ENCODE measurements around the gene EXPH5. TPM values are rescaled to one million over a fixed set of nuclear protein-coding genes. Genes with fewer than 3 reads are reported as not detected.

EXPH5 gene
- total and polyA plus RNA-seq, 9 of the 15 experiments (the other 6 are each of a cell fraction or from before 2014, with no cell fraction given) = 1.3 to 8.5 (median 4.8) TPM

GRCh38 chr11:108491936-108492335, 101.6 kb downstream of the EXPH5 start:
- Histone ChIP-seq H2AFZ (ENCODE audit: low read depth, low read length) (no peak overlapping the region), H3K4me1 (replicated peaks in 1 of 2; ENCODE audit: control insufficient read depth in 2 of 2, insufficient read depth in 2 of 2, low read length in 2 of 2) (peaks cover 0 to 10% of the 10 kb centered on the region in 2 experiments; a peak in 2 of 5 replicates), H3K9ac (ENCODE audit: insufficient read depth in 1 of 2, low read depth in 2 of 2, low read length in 2 of 2) (no peak overlapping the region), H3K4me3 (no peak overlapping the region), H3K9me1 (ENCODE audit: control insufficient read depth, insufficient read depth, low read length) (no peaks in the 10 kb centered on the region), H4K20me1 (replicated peaks; ENCODE audit: control insufficient read depth, insufficient read depth, low read length) (no peaks in the 10 kb centered on the region), H3K9me3 (replicated peaks; ENCODE audit: control insufficient read depth, insufficient read depth, low read depth, low read length) (no peaks in the 10 kb centered on the region), H3K4me2 (ENCODE audit: insufficient read depth, low read length) (no peak overlapping the region), H3K79me2 (ENCODE audit: control insufficient read depth, insufficient read depth, low read length) (peaks cover 32% of the 10 kb centered on the region), H3K27ac (ENCODE audit: extremely low read depth, low read depth, low read length) (no peak overlapping the region), H3K36me3 (ENCODE audit: control insufficient read depth, insufficient read depth, low read length) (peaks cover 19% of the 10 kb centered on the region; the same call in 2 of the 3 replicates), H3K27me3 (ENCODE audit: control insufficient read depth in 2 of 2, insufficient read depth in 2 of 2, low read length in 2 of 2) (no peaks in the 10 kb centered on the region)
- ChIA-PET POLR2A (interaction anchor here (0.6 to 1.1 kb wide), 3 partner anchors 9 to 140 kb away, joined by 3 read pairs; no protein-coding TSS in a partner anchor), CTCF (ENCODE audit: low intra/inter-chr PET ratio) (no interaction called here)
- in situ Hi-C loops (cut with MboI) (no loop called here), intact Hi-C loops (cut with micrococcal nuclease) (loop anchor here (10.0 kb wide), 1 partner anchor 367 kb away; the partner anchor contains the start of gene ACAT1)
- FAIRE-seq (peak; percentile 61), ATAC-seq (no peak), DNase-seq (ENCODE audit: extremely low read depth in 1 of 4, low spot score in 3 of 4) (no peak)
- TF ChIP-seq HMGXB4 (CRISPR knock-in tag; IDR thresholded peaks at IDR 0.05) = no peak
- TF ChIP-seq ZKSCAN8 (CRISPR knock-in tag; IDR thresholded peaks at IDR 0.05) = no peak
- TF ChIP-seq ZNF696 (CRISPR knock-in tag; conservative IDR thresholded peaks at IDR 0.05) = no peak
- no peak for TF ChIP-seq ZBED1 (IDR thresholded peaks at IDR 0.05)
- TF ChIP-seq POLR2G (IDR thresholded peaks at IDR 0.05; ENCODE audit: low read depth, low read length) = no peak
- TF ChIP-seq ZNF174 (CRISPR knock-in tag; IDR thresholded peaks at IDR 0.05) = no peak
- TF ChIP-seq ZNF584 (CRISPR knock-in tag; IDR thresholded peaks at IDR 0.05; ENCODE audit: low read depth) = no peak
- no peak for TF ChIP-seq DLX4 (CRISPR knock-in tag; IDR thresholded peaks at IDR 0.05)
- TF ChIP-seq ZNF318 (IDR thresholded peaks at IDR 0.05; ENCODE audit: borderline replicate concordance in 1 of 2, low read depth in 1 of 2) = no peak
- no peak for TF ChIP-seq CBFA2T3 (IDR thresholded peaks at IDR 0.05)
- no peak for TF ChIP-seq TEAD2 (tag; IDR thresholded peaks at IDR 0.05)
- TF ChIP-seq ZBTB8A (IDR thresholded peaks at IDR 0.05; ENCODE audit: partially characterized antibody) = no peak
- no TSS peak for BruUV-seq (replicated peaks)
- 81% methylated on average over 3 of the region's 3 CpGs for WGBS (ENCODE audit: insufficient coverage, low coverage, missing lambda C conversion rate)
